HEK293T (cell line): ENCODE measurements around the gene MAPK1.
A peak's percentile ranks its signal among the peaks of the same experiment; 100 is the strongest.

Experiments
- CTCF ChIA-PET: fragments of 350-600 bp; formaldehyde crosslinking; extraction: SDS; loops from one replicate; lab custom pipeline; 2021; ENCODE audit warnings: antibody characterized with exemption, inconsistent platforms; lab: Yijun Ruan, JAX
- POLR2A ChIA-PET: fragments of 350-600 bp; formaldehyde crosslinking; extraction: SDS; loops from one replicate; lab custom pipeline; 2020; ENCODE audit warnings: antibody characterized with exemption, inconsistent platforms; lab: Yijun Ruan, JAX
- DNase-seq: peaks from one replicate; pipeline ENCODE4 v3.0.0; 2012; ENCODE audit warnings: mixed read lengths; ENCODE audit errors: extremely low spot score
- ARNT ChIP-seq: fragments of 450-650 bp; IDR thresholded peaks from 2 replicates; pipeline ENCODE4 v1.6.1; 2017; ENCODE audit warnings: mild to moderate bottlenecking
- BHLHE40 ChIP-seq: fragments of 450-650 bp; IDR thresholded peaks from 2 replicates; pipeline ENCODE4 v1.6.1; 2016; ENCODE audit warnings: mild to moderate bottlenecking, moderate library complexity, borderline replicate concordance
- CTBP1 ChIP-seq: fragments of 450-650 bp; IDR thresholded peaks from 2 replicates; pipeline ENCODE4 v1.6.1; 2016; ENCODE audit warnings: borderline replicate concordance
- ELF4 ChIP-seq: fragments of 450-650 bp; IDR thresholded peaks from 2 replicates; pipeline ENCODE4 v1.6.1; 2017; ENCODE audit warnings: antibody characterized with exemption
- FOXA1 ChIP-seq: fragments of 450-650 bp; IDR thresholded peaks from 2 replicates; pipeline ENCODE4 v1.6.1; 2016; ENCODE audit warnings: mild to moderate bottlenecking
- FOXK2 ChIP-seq: fragments of 450-650 bp; IDR thresholded peaks from 2 replicates; pipeline ENCODE4 v1.6.1; 2016; ENCODE audit warnings: mild to moderate bottlenecking
- FOXM1 ChIP-seq: fragments of 450-650 bp; IDR thresholded peaks from 2 replicates; pipeline ENCODE4 v1.6.1; 2017; ENCODE audit warnings: mild to moderate bottlenecking, borderline replicate concordance
- HDGF ChIP-seq: fragments of 450-650 bp; IDR thresholded peaks from 2 replicates; pipeline ENCODE4 v1.6.1; 2017; ENCODE audit warnings: antibody characterized with exemption, borderline replicate concordance
- L3MBTL2 ChIP-seq: fragments of 450-650 bp; conservative IDR thresholded peaks from 2 replicates; pipeline ENCODE4 v1.6.1; 2016; ENCODE audit warnings: mild to moderate bottlenecking
- LEF1 ChIP-seq: fragments of 450-650 bp; IDR thresholded peaks from 2 replicates; pipeline ENCODE4 v1.6.1; 2017; ENCODE audit warnings: mild to moderate bottlenecking, borderline replicate concordance
- NFRKB ChIP-seq: fragments of 450-650 bp; IDR thresholded peaks from 2 replicates; pipeline ENCODE4 v1.6.1; 2016; ENCODE audit warnings: mild to moderate bottlenecking, moderate library complexity
- PKNOX1 ChIP-seq: fragments of 450-650 bp; IDR thresholded peaks from 2 replicates; pipeline ENCODE4 v1.6.1; 2016
- SP1 ChIP-seq: fragments of 450-650 bp; IDR thresholded peaks from 2 replicates; pipeline ENCODE4 v1.6.1; 2017
- SUZ12 ChIP-seq: fragments of 450-650 bp; IDR thresholded peaks from 2 replicates; pipeline ENCODE4 v1.6.1; 2016; ENCODE audit warnings: mild to moderate bottlenecking
- TARDBP ChIP-seq: fragments of 450-650 bp; IDR thresholded peaks from 2 replicates; pipeline ENCODE4 v1.6.1; 2016
- ZNF384 ChIP-seq: fragments of 450-650 bp; IDR thresholded peaks from 2 replicates; pipeline ENCODE4 v1.6.1; 2016

Gene MAPK1

GRCh38 chr22:21866833-21867527 lies 465 bp downstream of the MAPK1 start:
- TF ChIP-seq ELF4: no peak
- no peak for TF ChIP-seq BHLHE40
- no peak for TF ChIP-seq PKNOX1
- no peak for TF ChIP-seq FOXK2
- TF ChIP-seq HDGF: no peak
- TF ChIP-seq SP1: no peak
- no peak for TF ChIP-seq NFRKB
- TF ChIP-seq ARNT: no peak; the same call in 1 of the 2 replicates
- no peak for TF ChIP-seq ZNF384
- TF ChIP-seq FOXM1: peak; percentile 55; the same call in 1 of the 2 replicates
- TF ChIP-seq FOXA1: no peak
- TF ChIP-seq LEF1: peak; percentile 13; the same call in 1 of the 2 replicates
- no peak for TF ChIP-seq L3MBTL2
- TF ChIP-seq SUZ12: no peak
- ChIA-PET POLR2A (interaction anchor here (1.0 to 2.2 kb wide), 3 partner anchors 9 to 13 kb away, joined by 3 to 11 read pairs (median 3); no protein-coding TSS in a partner anchor), CTCF (no interaction called here)
- DNase-seq: no peak

GRCh38 chr22:21865041-21865440 lies 2.4 kb downstream of the MAPK1 start:
- ChIA-PET CTCF (no interaction called here), POLR2A (no interaction called here)
- DNase-seq: no peak
- no peak for TF ChIP-seq BHLHE40
- TF ChIP-seq NFRKB: no peak
- TF ChIP-seq FOXA1: no peak
- no peak for TF ChIP-seq PKNOX1
- TF ChIP-seq SUZ12: no peak
- no peak for TF ChIP-seq FOXK2
- TF ChIP-seq ELF4: no peak
- TF ChIP-seq L3MBTL2: no peak

GRCh38 chr22:21862386-21863245 lies 4.8 kb downstream of the MAPK1 start:
- TF ChIP-seq NFRKB: no peak
- 0 out of 2 replicates have a peak, but pooled peaks have one; percentile 7 for TF ChIP-seq ZNF384
- ChIA-PET POLR2A (no interaction called here), CTCF (no interaction called here)
- DNase-seq: no peak

GRCh38 chr22:21861851-21862250 lies 5.6 kb downstream of the MAPK1 start:
- POLR2A ChIA-PET: no interaction called here
- CTCF ChIA-PET: no interaction called here
- no peak for TF ChIP-seq ARNT
- no peak for TF ChIP-seq SP1
- TF ChIP-seq CTBP1: no peak
- no peak for TF ChIP-seq BHLHE40
- TF ChIP-seq ZNF384: no peak
- TF ChIP-seq FOXA1: no peak
- TF ChIP-seq HDGF: no peak
- TF ChIP-seq ELF4: no peak
- TF ChIP-seq PKNOX1: no peak
- TF ChIP-seq NFRKB: no peak
- no peak for TF ChIP-seq L3MBTL2
- DNase-seq: no peak

GRCh38 chr22:21861264-21861848 lies 6.1 kb downstream of the MAPK1 start:
- ChIA-PET CTCF (interaction anchor here (1.6 kb wide), 1 partner anchor 77 kb away, joined by 4 read pairs; no protein-coding TSS in a partner anchor), POLR2A (no interaction called here)
- no peak for DNase-seq
- no peak for TF ChIP-seq SP1

GRCh38 chr22:21860491-21861039 lies 6.9 kb downstream of the MAPK1 start:
- TF ChIP-seq TARDBP (no peak), ZNF384 (no peak), CTBP1 (no peak), NFRKB (no peak), ELF4 (no peak), FOXM1 (no peak), ARNT (no peak), BHLHE40 (no peak), PKNOX1 (no peak), FOXA1 (no peak)
- no peak for DNase-seq
- CTCF ChIA-PET: interaction anchor here (1.6 kb wide), 1 partner anchor 77 kb away, joined by 4 read pairs; no protein-coding TSS in a partner anchor
- POLR2A ChIA-PET: no interaction called here
